ENCODE measurements around the gene FNBP1L.

FNBP1L gene

DNA sequence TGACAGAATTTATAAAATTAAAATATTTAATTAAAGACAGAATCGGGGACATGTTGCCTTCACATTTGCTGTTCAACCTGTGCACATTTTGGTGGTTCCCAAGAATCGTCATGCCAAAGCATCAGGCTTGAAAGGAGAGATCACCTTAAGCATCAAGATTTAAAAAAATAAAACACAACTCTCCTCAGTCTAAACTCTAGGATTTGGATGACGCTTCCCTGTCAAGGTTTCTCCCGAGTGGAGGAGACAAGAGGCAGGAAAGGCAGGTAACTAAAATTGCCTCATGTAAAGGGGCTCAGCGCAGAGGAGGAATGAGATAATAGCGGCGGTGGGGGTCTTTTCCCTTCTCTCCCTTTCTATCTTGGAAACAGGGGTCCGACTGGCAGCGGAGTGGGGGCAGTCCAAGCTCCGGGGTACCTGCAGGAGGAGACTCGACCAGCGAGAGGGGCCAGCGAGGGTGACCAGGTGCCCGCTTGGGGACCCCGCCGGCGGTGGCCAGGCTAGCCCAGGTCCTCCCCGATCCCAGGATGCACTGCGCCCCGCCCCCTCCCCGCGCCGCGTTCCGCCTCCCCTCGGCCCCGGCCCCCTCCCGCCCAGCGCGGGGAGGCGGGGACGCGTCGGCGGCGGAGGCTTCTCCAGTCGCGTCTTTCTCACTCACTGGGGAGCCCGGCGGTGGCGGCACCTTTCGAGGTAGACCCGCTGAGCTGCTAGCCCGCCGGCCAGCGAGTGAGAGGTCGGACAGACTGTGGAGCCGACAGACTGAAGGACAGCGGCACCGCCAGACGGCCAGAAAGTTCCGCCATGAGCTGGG, at the start of gene FNBP1L:
FNBP1L (plus strand) TSS at position 638 of the 811 bp plus-strand sequence; CDS start at position 802, 164 bp downstream.
- DNase-seq = peak; percentile 10

DNA sequence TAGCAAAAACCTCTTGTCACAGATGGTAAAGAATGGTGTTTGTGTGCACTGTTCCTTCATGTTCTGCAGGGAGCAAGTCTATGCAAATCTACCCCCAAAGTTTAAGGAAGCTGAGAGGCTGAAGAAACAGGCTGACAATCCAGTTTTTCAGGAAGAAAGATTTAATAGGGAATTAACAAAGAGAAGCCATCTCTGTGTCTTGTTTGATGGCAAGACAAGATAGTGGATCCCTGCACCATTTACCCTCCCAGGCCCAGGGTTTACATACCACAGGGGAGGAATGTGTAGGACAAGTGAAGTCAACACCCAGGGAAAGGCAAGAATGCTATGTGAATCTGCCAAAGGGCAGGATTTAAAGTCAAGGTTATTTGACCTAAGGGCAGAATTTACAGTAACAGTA, 48.1 kb upstream of the FNBP1L start:
- no peak for DNase-seq

DNA sequence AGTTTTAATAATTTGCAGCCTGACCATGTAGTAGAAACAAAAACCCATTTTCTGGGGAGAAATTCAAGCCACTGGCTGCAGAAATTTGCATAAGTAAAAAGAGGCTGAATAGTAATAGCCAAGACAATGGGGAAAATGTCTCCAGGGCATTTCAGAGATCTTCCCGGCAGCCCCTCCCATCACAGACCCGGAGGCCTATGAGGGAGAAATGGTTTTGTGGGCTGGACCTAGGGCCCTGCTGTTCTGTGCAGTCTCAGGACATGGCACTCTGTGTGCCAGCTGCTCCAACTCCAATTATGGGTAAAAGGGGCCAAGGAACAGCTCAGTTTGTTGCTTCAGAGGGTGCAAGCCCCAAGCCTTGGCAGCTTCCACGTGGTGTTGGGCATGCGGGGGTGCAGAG, 39.7 kb upstream of the FNBP1L start:
- DNase-seq = no peak

DNA sequence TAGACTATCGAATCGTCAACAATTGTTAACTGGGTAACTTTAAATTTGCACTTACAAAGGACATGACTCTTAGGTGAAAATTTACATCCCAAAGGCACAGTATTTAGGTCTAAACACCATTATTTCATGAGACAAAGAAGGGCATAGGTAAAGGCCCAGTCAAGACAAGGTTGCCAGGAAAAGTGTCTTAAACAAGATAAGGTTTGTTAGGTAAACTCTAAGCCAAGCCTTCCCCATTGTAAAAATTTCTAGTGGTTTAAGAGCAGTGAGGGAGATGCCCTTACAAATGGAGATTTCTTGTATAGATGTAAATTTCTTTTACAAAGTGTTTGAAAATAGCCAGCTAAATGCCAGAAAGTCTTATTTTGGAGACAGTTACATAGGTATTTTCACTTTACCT, 36.9 kb upstream of the FNBP1L start:
- DNase-seq = no peak

DNA sequence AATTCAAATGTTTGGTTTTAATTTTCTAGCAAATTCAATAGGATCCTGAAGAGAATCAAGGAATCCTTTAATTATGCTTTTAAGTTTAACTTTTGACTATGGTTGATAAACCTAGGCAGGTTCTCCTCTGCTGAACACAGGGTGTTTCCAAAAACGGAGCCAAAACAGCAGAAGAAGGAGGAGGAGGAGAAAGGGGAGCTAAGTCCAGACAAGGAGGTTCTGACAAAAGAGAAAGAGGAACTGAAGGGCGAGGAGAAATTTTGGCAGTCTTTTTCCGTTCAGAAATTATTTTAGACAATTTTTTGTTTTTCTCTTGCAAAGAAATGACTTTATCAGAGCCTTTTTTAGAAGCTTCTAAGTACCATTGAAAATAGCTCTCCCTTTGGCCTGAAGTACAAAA, 33.2 kb upstream of the FNBP1L start:
- no peak for DNase-seq

DNA sequence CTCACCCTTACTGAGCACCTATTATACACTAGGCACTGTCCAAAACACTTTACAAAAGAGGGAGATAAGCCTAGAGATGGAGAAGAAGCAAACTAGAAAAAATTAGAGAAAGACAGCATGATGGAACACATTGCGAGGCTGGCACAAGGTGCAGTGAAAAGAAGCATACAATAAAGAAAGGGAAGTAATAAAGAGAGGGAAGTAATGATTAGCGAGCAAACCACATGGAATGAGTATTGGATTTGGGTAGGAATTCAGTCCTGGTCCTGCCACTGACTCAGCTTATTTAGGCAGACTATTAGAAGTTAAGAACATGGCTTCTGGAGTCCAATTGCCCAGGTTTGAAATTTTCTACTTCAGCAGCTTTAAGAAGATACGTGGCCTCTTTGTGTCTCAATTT, 32.6 kb upstream of the FNBP1L start:
- DNase-seq = no peak

DNA sequence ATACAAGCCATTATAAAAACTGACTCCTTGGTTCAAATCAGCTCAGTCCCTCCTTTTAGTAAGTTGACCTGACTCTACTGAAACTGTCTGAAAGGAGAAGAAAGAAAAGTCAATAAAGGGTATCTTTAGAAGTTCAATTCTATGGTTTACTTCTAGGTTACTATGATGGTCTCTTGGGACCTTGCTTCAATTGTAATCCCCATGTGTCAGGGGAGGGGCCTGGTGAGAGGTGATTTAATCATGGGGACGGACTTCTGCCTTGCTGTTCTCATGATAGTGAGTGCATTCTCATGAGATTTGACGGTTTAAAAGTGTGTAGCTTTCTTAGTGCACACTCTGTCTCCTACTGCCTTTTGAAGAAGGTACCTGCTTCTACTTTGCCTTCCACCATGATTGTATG, 31.7 kb upstream of the FNBP1L start:
- DNase-seq = no peak

DNA sequence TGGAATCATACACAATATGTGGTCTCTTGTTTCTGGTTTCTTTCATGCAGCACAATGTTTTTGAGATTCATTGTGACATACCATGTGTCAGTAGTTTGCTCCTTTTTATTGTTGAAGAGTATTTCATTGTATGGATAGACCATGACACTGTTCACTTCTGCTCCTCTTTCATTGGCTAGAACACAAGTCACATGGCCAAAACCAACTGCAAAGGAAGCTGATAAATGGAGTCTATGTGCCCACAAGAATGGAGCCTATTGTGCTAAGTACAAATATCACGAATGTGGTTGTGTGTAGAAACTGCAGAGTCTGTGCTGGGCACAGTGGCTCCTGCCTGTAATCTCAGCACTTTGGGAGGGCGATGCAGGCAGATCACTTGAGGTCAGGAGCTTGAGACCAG, 28.6 kb upstream of the FNBP1L start:
- DNase-seq = no peak

DNA sequence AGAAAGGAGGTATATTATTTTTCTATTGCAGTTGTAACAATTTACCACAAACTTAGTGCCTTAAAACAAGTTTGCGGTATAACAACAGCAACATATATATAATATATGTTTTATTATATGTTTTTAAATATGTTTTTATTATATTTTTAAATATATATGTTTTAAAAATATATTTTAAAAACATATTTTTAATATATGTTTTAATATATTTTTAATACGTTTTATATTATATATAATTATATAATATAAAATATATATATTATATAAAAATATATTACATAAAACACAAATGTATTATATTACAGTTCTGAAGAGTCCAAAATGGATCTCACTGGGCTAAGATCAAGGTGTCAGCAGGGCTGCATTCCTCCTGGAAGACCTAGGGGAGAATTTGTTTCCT, 27.5 kb upstream of the FNBP1L start:
- DNase-seq = no peak

DNA sequence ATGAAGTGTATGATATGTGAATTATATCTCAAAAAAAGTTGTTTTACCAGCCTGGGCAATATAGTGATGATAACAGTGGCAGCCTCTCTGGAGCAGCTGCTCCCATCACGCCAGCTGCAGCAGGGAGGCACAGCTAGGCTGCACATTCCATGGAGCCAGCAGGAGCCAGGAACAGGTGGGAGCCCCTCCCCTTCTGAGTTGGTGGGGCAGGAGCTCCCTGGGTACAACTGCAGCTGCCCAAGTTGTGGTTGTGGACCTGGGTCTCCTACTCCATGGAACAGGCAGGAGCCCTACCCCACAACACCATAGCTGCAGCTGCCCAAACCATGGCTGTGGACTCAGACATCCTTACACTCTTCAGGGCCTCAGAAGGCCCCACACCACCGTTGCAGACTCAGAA, 21.7 kb upstream of the FNBP1L start:
- DNase-seq = no peak

DNA sequence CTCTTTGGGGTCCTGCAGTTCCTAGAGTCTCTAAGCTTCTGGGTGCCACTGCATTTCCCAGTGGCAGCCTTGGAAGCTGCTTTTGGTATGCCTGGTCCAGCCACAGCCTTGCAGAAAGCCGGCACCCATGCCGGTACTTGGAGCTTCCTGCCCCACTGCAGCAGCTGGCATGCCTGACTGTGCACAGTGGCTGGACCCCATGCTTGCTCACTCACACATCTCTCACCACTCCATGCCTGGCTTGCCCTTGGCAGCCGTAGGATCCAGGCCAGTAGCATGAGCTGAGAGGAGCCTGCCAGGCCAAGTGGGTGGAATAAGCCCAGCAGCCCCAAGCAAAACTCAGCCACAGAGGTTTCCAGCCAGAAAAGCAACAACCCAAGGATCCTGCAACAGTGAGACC, 20.3 kb upstream of the FNBP1L start:
- DNase-seq = no peak

DNA sequence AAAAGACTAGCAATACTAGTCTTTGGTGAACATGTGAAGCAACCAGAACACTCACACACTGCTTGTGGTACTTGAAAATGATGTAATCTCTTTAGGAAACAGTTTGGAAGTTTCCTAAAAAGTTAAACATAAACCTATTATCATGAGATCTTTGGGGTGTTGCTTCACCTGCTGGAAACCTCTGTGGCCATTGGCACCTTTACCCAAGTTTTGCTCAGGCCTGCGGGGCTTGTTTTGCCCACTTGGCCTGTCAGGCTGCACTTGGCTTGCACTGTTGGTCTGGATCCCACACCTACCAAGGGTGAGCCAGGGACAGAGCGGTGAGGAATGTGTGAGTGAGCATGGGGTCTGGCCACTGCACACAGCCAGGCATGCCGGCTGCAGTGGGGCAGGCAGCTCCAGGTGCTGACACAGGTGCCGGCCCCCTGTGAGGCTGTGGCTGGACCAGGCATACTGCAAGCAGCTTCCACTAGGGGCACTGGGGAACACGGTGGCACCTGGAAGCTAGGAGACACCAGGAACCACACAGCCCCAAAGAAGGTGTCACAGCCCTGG, 14.4 kb upstream of the FNBP1L start:
- DNase-seq = no peak

DNA sequence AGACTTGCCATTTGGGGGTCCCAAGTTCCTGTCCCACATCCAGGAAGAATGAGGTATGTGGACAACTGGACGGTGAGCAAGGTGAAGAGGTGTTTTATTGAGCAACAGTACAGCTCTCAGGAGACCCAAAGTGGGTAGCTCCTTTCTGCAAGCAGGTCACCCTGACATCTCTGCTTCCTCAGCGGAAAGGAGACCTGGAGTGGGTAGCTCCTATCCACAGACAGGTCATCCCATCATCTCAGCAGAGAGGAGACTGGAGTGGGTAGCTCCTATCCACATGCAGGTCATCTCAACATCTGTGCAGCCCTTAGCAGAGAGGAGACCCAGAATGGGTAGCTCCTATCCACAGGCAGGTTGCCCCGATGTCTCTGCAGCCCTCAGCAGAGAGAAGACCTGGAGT, 13.8 kb upstream of the FNBP1L start:
- DNase-seq = no peak

DNA sequence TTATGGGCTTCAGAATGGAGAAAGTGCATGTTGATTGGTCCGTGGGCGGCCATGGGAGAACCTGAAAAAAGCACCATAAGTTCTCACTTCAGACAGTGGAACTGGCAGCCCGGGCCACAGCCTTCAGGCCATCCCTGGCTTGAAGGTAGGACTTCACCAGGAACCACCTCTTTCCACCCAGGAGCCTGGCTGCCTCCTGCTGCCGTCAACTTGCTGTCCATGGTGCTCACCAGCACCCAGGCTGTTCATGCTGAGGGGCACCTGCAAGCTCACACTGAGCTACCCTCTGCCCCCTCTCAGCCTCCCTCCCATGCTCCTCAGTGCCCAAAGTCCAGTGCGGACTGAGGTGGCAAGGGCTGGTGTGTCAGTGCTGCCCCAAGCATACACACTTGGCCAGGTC, 12.9 kb upstream of the FNBP1L start:
- no peak for DNase-seq

DNA sequence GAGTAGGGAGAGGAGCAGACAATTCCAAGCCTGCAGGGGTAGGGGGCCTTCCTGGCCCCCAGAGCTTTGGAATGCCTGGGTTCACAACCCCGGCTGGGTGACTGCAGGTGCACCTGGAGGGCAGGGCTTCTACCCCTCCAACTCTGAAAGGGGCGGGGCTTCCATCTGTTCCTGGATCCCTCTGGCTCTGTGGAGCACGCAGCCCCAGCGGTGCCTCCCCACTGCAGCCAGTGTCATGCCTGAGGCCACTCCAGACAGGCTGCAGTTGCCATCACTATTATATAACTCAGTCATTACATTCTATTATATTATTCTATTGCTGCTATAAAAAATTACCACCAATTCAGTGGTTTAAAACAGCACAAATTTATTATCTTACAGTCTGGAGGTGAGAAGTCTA, 12.5 kb upstream of the FNBP1L start:
- no peak for DNase-seq

DNA sequence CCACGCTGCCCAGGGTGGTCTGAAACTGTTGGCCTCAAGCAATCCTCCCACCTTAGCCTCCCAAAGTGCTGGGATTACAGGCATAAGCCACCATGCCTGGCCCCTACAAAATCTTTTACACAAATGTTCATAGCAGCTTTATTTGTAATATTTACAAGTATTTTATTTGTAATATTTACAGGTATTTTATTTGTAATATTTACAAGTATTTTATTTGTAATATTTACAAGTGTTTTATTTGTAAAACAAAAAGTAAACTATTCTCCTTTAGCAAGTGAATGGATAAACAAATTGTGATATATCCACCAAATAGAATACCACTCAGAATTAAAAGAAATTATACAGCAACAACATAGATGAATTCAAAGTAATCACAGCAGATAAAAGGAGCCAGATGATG, 11.4 kb upstream of the FNBP1L start:
- no peak for DNase-seq

DNA sequence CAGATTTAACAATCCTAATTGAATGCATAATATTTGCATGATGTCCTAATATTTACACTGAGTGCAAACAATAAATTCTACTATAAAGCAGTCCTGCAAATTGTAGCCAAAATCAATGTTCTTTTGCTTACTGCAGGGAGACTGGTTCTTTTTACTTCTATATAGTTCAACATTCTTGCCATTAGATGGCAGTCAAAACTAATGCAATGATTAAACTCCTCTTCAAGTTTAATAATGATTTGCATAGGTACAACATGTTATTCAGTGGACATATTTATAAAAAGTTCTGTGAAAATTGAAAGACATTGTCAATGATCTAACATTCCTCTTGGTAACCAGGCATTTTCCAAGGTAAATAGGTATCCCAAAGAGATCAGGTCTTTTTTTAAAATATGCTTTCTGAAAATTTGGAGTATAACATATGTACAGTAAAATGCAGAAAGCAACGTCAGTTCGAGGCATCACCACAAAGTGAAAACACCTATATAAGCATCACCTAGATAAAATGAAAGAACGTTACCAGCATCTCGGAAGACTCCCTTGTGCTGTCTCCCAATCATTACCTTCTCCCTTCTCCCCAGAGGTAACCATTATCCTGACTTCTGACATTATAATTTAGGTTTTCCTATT, 9.8 kb upstream of the FNBP1L start:
- no peak for DNase-seq

DNA sequence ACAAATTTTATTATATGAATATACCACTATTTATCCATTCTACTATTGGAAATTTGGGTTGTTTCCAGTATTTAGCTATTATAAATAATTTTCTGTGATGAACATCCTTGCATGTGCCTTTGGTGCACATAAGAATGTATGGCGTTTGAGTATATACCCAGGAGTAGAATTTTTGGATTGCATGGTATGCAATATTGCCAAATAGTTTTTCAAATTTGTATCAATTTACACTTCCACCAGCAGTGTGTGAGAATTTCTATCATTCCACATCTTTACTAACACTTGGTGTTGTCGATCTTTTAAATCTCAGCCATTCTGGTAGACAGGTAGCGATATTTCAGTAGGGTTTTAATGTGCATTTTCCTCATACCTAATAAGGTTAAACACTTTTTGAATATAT, 9.2 kb upstream of the FNBP1L start:
- no peak for DNase-seq

DNA sequence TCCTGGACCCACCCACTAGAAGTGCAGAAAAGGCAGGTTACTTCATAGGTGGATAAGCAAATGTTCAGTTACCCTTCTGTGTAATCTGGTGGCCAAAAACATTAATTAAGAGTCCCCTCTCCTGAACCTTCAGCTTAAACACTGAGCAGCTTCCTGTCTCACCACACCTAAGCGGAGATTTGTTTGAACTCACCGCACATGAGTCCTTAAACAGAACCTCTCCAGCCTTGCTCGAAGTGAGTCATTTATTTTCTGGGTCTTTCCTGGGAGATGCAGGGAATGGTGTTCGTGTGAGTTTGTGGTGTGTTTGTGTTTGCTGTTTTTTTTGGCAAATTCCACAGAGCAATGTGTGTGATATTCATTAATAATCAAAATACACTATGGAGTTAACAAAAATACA, 7.6 kb upstream of the FNBP1L start:
- DNase-seq = no peak

DNA sequence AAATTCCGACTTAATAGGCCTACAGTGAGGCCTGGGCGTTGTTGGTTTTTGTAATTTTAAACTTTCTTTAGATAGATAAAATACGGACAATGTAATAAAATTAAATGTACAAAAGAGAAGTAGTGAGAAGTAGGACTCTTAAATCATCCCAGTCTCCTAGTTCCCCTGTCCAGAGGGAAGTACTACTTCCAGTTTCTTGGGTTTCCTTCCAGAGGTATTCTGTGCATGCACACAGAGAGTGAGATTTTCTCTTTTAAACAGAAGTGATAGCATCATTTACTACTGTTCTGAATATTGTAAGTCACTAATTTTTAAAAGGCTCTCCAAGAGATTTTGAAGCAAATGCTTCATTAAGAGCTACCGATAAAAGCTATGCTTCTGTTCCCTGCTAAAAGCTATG, 7.2 kb upstream of the FNBP1L start:
- no peak for DNase-seq

DNA sequence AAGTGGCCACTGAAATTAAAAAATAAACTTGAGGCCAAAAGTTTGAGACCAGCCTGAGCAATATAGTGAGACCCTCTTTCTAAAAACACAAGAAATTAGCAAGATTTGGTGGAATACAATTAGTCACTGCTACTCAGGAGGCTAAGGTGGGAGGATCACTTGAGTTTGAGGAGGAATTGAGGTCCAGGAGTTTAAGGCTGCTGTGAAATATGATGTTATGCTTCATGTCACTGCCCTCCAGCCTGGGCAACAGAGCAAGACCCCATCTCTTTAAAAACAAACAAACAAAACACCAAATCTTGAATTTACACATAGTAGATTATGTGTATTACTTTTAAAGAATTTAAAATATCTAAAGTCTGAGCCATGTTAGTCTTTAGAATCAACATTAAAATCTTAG, 6.3 kb upstream of the FNBP1L start:
- DNase-seq = no peak

DNA sequence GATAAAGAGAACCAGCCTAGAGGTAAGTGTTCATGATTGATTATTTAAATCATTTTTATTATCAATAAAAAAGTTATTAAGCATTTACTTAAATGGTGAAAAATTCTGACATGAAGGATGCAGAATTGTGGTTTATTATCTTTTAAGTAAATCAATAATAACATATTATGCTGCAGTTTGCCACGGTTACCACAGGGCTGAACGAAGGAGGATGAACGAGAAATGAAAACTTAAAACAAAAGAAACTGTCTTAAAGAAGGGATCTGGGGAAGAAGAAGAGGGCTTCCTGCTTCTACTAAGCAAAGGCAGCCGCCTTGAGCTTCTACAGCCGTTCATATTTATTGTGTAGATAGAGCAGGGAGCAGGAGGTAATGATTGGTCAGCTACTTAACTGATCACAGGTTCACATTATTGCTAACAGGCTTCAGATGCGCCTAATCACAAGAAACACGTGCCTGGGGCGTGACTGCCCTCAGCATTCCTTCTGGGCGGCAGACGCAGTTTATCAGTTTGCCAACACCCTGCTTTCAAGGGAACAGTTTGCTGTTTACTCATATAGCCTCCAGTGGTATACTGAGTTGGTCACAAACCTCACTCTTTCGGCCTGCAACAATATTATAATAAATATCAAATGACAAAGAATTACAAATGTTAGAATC, 5.8 kb upstream of the FNBP1L start:
- DNase-seq = no peak

DNA sequence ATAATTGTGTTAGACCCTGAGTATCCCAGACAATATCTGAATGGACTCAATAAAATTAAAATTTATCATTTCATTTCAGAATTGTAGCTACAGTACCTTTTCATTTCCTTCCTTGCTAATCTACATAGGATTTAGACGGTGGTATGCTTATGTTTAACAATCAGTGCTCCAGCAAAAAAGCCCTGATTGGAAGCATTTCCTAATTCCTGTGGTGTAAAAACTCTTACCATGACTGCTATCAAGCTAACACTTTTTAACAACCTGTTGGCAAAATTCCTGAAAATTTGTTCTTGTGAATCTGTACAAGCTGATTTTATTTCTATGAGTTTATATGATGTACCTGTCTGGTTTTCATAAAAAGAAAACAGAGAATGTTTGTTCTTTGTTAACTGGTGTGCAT, 5.2 kb upstream of the FNBP1L start:
- DNase-seq = no peak

DNA sequence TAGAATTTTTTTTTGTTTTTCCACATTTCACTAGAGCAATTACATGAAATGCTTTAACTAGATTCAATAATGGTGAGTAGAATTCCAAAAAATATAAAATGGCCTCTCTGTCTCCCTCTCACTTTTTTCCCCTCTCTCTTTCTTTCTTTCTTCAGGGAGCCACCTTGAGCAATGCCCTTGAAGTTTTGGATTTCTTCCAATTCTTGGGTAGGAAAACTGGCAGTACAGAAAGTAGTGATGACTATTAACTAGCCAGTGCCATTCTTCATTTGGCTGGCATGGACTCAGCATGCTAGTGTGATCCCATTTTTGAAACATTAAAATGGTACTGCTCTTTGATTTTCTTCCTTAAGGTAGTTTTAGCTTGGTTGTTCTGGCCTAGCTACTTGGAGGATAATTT, 4.5 kb upstream of the FNBP1L start:
- DNase-seq = no peak
